HCT116 (cell line): ENCODE measurements around the gene ABCA3. TPM values are rescaled to one million over a fixed set of nuclear protein-coding genes. Genes with fewer than 3 reads are reported as not detected.

Source experiments
- ATAC-seq: fragments of 200-7000 bp; cut with Tn5 transposase; 2 replicates; pipeline ENCODE4 v1.9.1; 2020; ENCODE audit warnings: mild to moderate bottlenecking, moderate library complexity
- BruUV-seq: library from RNA; stranded (reverse); fragments of 400-500 nt; replicated peaks from 2 replicates; lab custom pipeline; 2021; lab: Mats Ljungman, UMichigan
- CTCF ChIA-PET: fragments of 300-600 bp; sonication (Branson Sonifier 250); formaldehyde crosslinking; loops from one replicate; lab custom pipeline; 2021; ENCODE audit warnings: antibody characterized with exemption; lab: Charles Lee
- POLR2A ChIA-PET: fragments of 300-600, 350-600 bp; sonication (Branson Sonifier 250); formaldehyde crosslinking; loops from one replicate; lab custom pipeline; 2021; ENCODE audit warnings: antibody characterized with exemption; lab: Charles Lee
- RAD21 ChIA-PET, 2 experiments: fragments of 300-600 bp; sonication (Branson Sonifier 250); formaldehyde crosslinking; loops; one replicate each; lab custom pipeline; 2023; ENCODE audit warnings: low total read pairs in 2 of 2; ENCODE audit not compliant: uncharacterized antibody in 2 of 2, unreplicated experiment in 2 of 2, low non-redundant PET in 1 of 2; lab: Charles Lee
- DNase-seq: peaks from one replicate; pipeline ENCODE4 v3.0.0-alpha.2; 2010; ENCODE audit warnings: low read depth, low spot score
- H2AFZ ChIP-seq: fragments of 200-600 bp; shearing (Covaris generic), sonication (generic); 2 replicates; pipeline ENCODE4 v1.6.1; 2017; ENCODE audit warnings: low read depth, mixed run types, mixed read lengths, antibody characterized with exemption, low read length; ENCODE audit not compliant: poor library complexity, severe bottlenecking
- H3K27ac ChIP-seq: 2 replicates; pipeline ENCODE4 v1.5.1; 2012; ENCODE audit warnings: low read depth, low read length
- H3K27me3 ChIP-seq: fragments of 200-600 bp; sonication (generic); 2 replicates; pipeline ENCODE4 v1.6.1; 2016; ENCODE audit warnings: mixed run types, low read length, mixed read lengths; ENCODE audit not compliant: insufficient read depth
- H3K36me3 ChIP-seq, 2 experiments: fragments of 200-500 bp in 1 of 2; fragments of 200-600 bp in 1 of 2; sonication (Bioruptor generic) in 1 of 2; sonication (generic) in 1 of 2; 2 replicates each; pipeline versions ENCODE4 v1.5.1 to v1.6.1; 2014 to 2016; ENCODE audit warnings: low read length in 2 of 2, inconsistent platforms in 1 of 2, mixed read lengths in 1 of 2, mixed run types in 1 of 2; ENCODE audit not compliant: insufficient read depth in 2 of 2, control insufficient read depth in 1 of 2
- H3K4me1 ChIP-seq, 2 experiments: fragments of 200-600 bp in 1 of 2; sonication (generic) in 1 of 2; 2 replicates each; pipeline versions ENCODE4 v1.5.1 to v1.6.1; 2012 to 2017; ENCODE audit warnings: low read length in 2 of 2, inconsistent platforms in 1 of 2, mild to moderate bottlenecking in 1 of 2, mixed read lengths in 1 of 2, mixed run types in 1 of 2, moderate library complexity in 1 of 2; ENCODE audit not compliant: insufficient read depth in 2 of 2, control insufficient read depth in 1 of 2
- H3K4me2 ChIP-seq: fragments of 200-600 bp; sonication (generic); 2 replicates; pipeline ENCODE4 v1.6.1; 2017; ENCODE audit warnings: mixed run types, low read length, mixed read lengths
- H3K4me3 ChIP-seq, 2 experiments: fragments of 200-600 bp in 1 of 2; sonication (generic) in 1 of 2; replicated peaks in 1 of 2; 2 replicates each; pipeline ENCODE4 v1.5.1; 2011 to 2016; ENCODE audit warnings: low read length in 2 of 2, control low read depth in 1 of 2, low read depth in 1 of 2, mild to moderate bottlenecking in 1 of 2, mixed read lengths in 1 of 2, mixed run types in 1 of 2
- H3K79me2 ChIP-seq: fragments of 200-600 bp; sonication (generic); 2 replicates; pipeline ENCODE4 v1.6.1; 2017; ENCODE audit warnings: mild to moderate bottlenecking, mixed run types, low read length, moderate library complexity, mixed read lengths; ENCODE audit not compliant: insufficient read depth
- H3K9ac ChIP-seq: fragments of 200-600 bp; sonication (generic); 2 replicates; pipeline ENCODE4 v1.6.1; 2016; ENCODE audit warnings: low read length, mixed read lengths
- H3K9me2 ChIP-seq: fragments of 200-600 bp; sonication (generic), shearing (Covaris generic); 2 replicates; pipeline ENCODE4 v1.6.1; 2017; ENCODE audit warnings: mixed run types, mild to moderate bottlenecking, moderate library complexity; ENCODE audit not compliant: insufficient read depth
- H3K9me3 ChIP-seq, 2 experiments: fragments of 200-500 bp in 1 of 2; fragments of 200-600 bp in 1 of 2; sonication (Bioruptor generic) in 1 of 2; sonication (generic) in 1 of 2; 2 replicates each; pipeline ENCODE4 v1.6.1; 2014 to 2017; ENCODE audit warnings: low read length in 2 of 2, mixed read lengths in 2 of 2, inconsistent platforms in 1 of 2, low read depth in 1 of 2, mild to moderate bottlenecking in 1 of 2, mixed run types in 1 of 2, moderate library complexity in 1 of 2; ENCODE audit not compliant: control insufficient read depth in 1 of 2, insufficient read depth in 1 of 2
- H4K20me1 ChIP-seq: fragments of 200-600 bp; sonication (generic), shearing (Covaris generic); 2 replicates; pipeline ENCODE4 v1.6.1; 2017; ENCODE audit warnings: mixed run types, mild to moderate bottlenecking, moderate library complexity; ENCODE audit not compliant: insufficient read depth
- CBX3 ChIP-seq: IDR thresholded peaks from 2 replicates; pipeline ENCODE4 v1.6.1; 2012; ENCODE audit warnings: low read depth
- CEBPB ChIP-seq: IDR thresholded peaks from 2 replicates; pipeline ENCODE4 v1.6.1; 2012; ENCODE audit warnings: low read depth
- CTCF ChIP-seq, 3 experiments: fragments of 200-600 bp in 1 of 3; sonication (generic) in 1 of 3; IDR thresholded peaks in 2 of 3; conservative IDR thresholded peaks in 1 of 3; 2 replicates each; pipeline ENCODE4 v1.5.1; 2012 to 2017; ENCODE audit warnings: low read depth in 2 of 3, low read length in 2 of 3, antibody characterized with exemption in 1 of 3, borderline replicate concordance in 1 of 3, control low read depth in 1 of 3, mild to moderate bottlenecking in 1 of 3, mixed read lengths in 1 of 3, mixed run types in 1 of 3, moderate library complexity in 1 of 3; ENCODE audit not compliant: insufficient read depth in 1 of 3
- FOSL1 ChIP-seq: IDR thresholded peaks from 2 replicates; pipeline ENCODE4 v1.6.1; 2012; ENCODE audit warnings: low read depth
- POLR2AphosphoS5 ChIP-seq: IDR thresholded peaks from 2 replicates; pipeline ENCODE4 v1.6.1; 2011; ENCODE audit warnings: mild to moderate bottlenecking, low read depth, low read length, moderate library complexity
- RAD21 ChIP-seq: IDR thresholded peaks from 2 replicates; pipeline ENCODE4 v1.6.1; 2012; ENCODE audit warnings: low read depth, mild to moderate bottlenecking
- TCF7L2 ChIP-seq: IDR thresholded peaks from 2 replicates; pipeline ENCODE4 v1.7.0; 2011; ENCODE audit warnings: borderline replicate concordance, inconsistent platforms; ENCODE audit not compliant: insufficient read depth, insufficient read length; ENCODE audit errors: extremely low read depth
- YY1 ChIP-seq: IDR thresholded peaks from 2 replicates; pipeline ENCODE4 v1.6.1; 2011; ENCODE audit warnings: low read length, low read depth, moderate library complexity, mild to moderate bottlenecking; ENCODE audit not compliant: insufficient replicate concordance; ENCODE audit errors: extremely low read depth
- ZFX ChIP-seq: fragments of 450-650 bp; IDR thresholded peaks from 2 replicates; pipeline ENCODE4 v1.6.1; 2017
- intact Hi-C: fragments of 100-400 bp; cut with micrococcal nuclease; formaldehyde crosslinking; loops from 2 replicates; pipeline ENCODE4 v1.10.0; 2022
- total RNA-seq: library from RNA; stranded (reverse); gene quantifications from one replicate; pipeline ENCODE4 v1.2.1, GENCODE V29; 2021; ENCODE audit not compliant: unreplicated experiment

Gene ABCA3
- total RNA-seq, 1 experiment from 2014 or later, result 5.4 TPM

- ChIA-PET POLR2A (no interaction called here), RAD21 (no interaction called here), CTCF (interaction anchor here (1.0 kb wide), 1 partner anchor 203 kb away, joined by 4 read pairs; no protein-coding TSS in a partner anchor)
- H3K36me3 ChIP-seq, result no peaks in the 10 kb centered on the region
- H4K20me1 ChIP-seq, result no peaks in the 10 kb centered on the region
- intact Hi-C loops, result loop anchor here (10.0 kb wide), 1 partner anchor 128 kb away; the partner anchor contains the start of gene CCNF
- no peaks in the 10 kb centered on the region for H3K79me2 ChIP-seq
- H3K9me3 ChIP-seq, result no peaks in the 10 kb centered on the region
- H3K4me1 ChIP-seq, result peaks cover 4% of the 10 kb centered on the region in 2 experiments; a peak in 2 of 4 replicates
- H3K4me2 ChIP-seq, result no peak overlapping the region
- ATAC-seq, result peak; percentile 90
- H3K9ac ChIP-seq, result no peak overlapping the region
- H3K4me3 ChIP-seq, result no peak overlapping the region
- peak; percentile 8 for DNase-seq
- H2AFZ ChIP-seq, result no peak overlapping the region
- H3K27ac ChIP-seq, result no peak overlapping the region
- no peaks in the 10 kb centered on the region for H3K27me3 ChIP-seq
- no peaks in the 10 kb centered on the region for H3K9me2 ChIP-seq
- no TSS peak for BruUV-seq
- TF ChIP-seq YY1 (no peak), FOSL1 (no peak), POLR2AphosphoS5 (no peak), ZFX (no peak), CTCF (IDR thresholded peaks at IDR 0.05 in 2 of 3, conservative IDR thresholded peaks at IDR 0.05 in 1 of 3; ENCODE audit: borderline replicate concordance in 1 of 3, insufficient read depth in 1 of 3, low read depth in 2 of 3, low read length in 2 of 3) (peak; percentile 42 to 61 (median 51); a peak in 5 of 6 replicates), TCF7L2 (no peak), RAD21 (peak; percentile 71), CEBPB (no peak), CBX3 (no peak)
Observed at GRCh38 chr16:2296661-2297505, 43.6 kb downstream of the ABCA3 start.
